GM23338 (cell line): ENCODE results near the gene CXCR3. TPM values are rescaled to one million over a fixed set of nuclear protein-coding genes. Genes with fewer than 3 reads are reported as not detected.

Experiments
- ATAC-seq: fragments of 200-7000 bp; cut with Tn5 transposase; 3 replicates; pipeline ENCODE4 v1.9.1; 2020
- DNase-seq: peaks from one replicate; pipeline ENCODE4 v3.0.0-alpha.2; 2015; ENCODE audit warnings: low spot score
- H2AFZ ChIP-seq: fragments of 200-600 bp; sonication (generic); 2 replicates; pipeline ENCODE4 v1.8.0; 2016; ENCODE audit warnings: antibody characterized with exemption, mild to moderate bottlenecking, moderate library complexity
- H3F3A ChIP-seq: fragments of 200-600 bp; sonication (generic); replicated peaks from 2 replicates; pipeline ENCODE4 v1.8.0; 2017; ENCODE audit warnings: antibody characterized with exemption, mixed run types, low read depth
- H3K27ac ChIP-seq: fragments of 200-600 bp; sonication (generic); 2 replicates; pipeline ENCODE4 v1.6.1; 2016; ENCODE audit warnings: low read depth
- H3K27me3 ChIP-seq: fragments of 200-600 bp; sonication (generic); 2 replicates; pipeline ENCODE4 v1.8.0; 2016; ENCODE audit warnings: mild to moderate bottlenecking, mixed run types, moderate library complexity; ENCODE audit not compliant: insufficient read depth
- H3K36me3 ChIP-seq: fragments of 200-600 bp; sonication (generic); 2 replicates; pipeline ENCODE4 v1.8.0; 2016; ENCODE audit warnings: mild to moderate bottlenecking; ENCODE audit not compliant: insufficient read depth
- H3K4me1 ChIP-seq: fragments of 200-600 bp; sonication (generic); 2 replicates; pipeline ENCODE4 v1.8.0; 2016; ENCODE audit warnings: mild to moderate bottlenecking, moderate library complexity; ENCODE audit not compliant: insufficient read depth
- H3K4me2 ChIP-seq: fragments of 200-600 bp; sonication (generic); 2 replicates; pipeline ENCODE4 v1.7.1; 2017; ENCODE audit warnings: mixed run types
- H3K4me3 ChIP-seq: fragments of 200-600 bp; sonication (generic); 2 replicates; pipeline ENCODE4 v1.6.1; 2016; ENCODE audit warnings: mixed run types
- H3K79me2 ChIP-seq: fragments of 200-600 bp; sonication (generic); replicated peaks from 2 replicates; pipeline ENCODE4 v1.8.0; 2017; ENCODE audit warnings: mild to moderate bottlenecking; ENCODE audit not compliant: insufficient read depth
- H3K9me2 ChIP-seq: fragments of 200-600 bp; sonication (generic); 2 replicates; pipeline ENCODE4 v1.8.0; 2017; ENCODE audit not compliant: insufficient read depth
- H4K20me1 ChIP-seq: fragments of 200-600 bp; sonication (generic); replicated peaks from 2 replicates; pipeline ENCODE4 v1.8.0; 2017; ENCODE audit warnings: mild to moderate bottlenecking; ENCODE audit not compliant: insufficient read depth
- H3K27ac Mint-ChIP-seq: 2 replicates; pipeline ENCODE4 v1.8.0; 2020; ENCODE audit warnings: inconsistent platforms, mild to moderate bottlenecking, moderate library complexity, mixed read lengths
- H3K27me3 Mint-ChIP-seq: 3 replicates; pipeline ENCODE4 v1.8.0; 2022; ENCODE audit warnings: low read depth, mild to moderate bottlenecking, moderate library complexity, mixed read lengths, inconsistent platforms; ENCODE audit not compliant: insufficient read depth, poor library complexity
- H3K36me3 Mint-ChIP-seq: 3 replicates; pipeline ENCODE4 v1.8.0; 2021; ENCODE audit warnings: low read depth, mild to moderate bottlenecking, inconsistent platforms, moderate library complexity, mixed read lengths
- H3K4me1 Mint-ChIP-seq: 3 replicates; pipeline ENCODE4 v1.8.0; 2020; ENCODE audit warnings: mild to moderate bottlenecking, inconsistent platforms, mixed read lengths
- H3K4me3 Mint-ChIP-seq: 3 replicates; pipeline ENCODE4 v1.8.0; 2021; ENCODE audit warnings: moderate library complexity, mild to moderate bottlenecking, inconsistent platforms, mixed read lengths
- H3K9me3 Mint-ChIP-seq: 3 replicates; pipeline ENCODE4 v1.8.0; 2020; ENCODE audit warnings: moderate library complexity, mild to moderate bottlenecking, inconsistent platforms, mixed read lengths
- CREB1 ChIP-seq: fragments of 250-450 bp; sonication (Bioruptor Pico); IDR thresholded peaks from 2 replicates; pipeline ENCODE4 v1.5.0; 2020; ENCODE audit warnings: low read depth, mild to moderate bottlenecking, moderate library complexity
- CTCF ChIP-seq, 2 experiments: fragments of 200-600 bp in 1 of 2; sonication (generic) in 1 of 2; conservative IDR thresholded peaks; 2 replicates each; pipeline versions ENCODE4 v1.5.1 to v1.6.1; 2016 to 2017; ENCODE audit warnings: antibody characterized with exemption in 2 of 2, low read depth in 2 of 2, mild to moderate bottlenecking in 2 of 2, moderate library complexity in 1 of 2
- EZH2 ChIP-seq: fragments of 200-600 bp; sonication (generic); IDR thresholded peaks from one replicate; pipeline ENCODE4 v1.8.0; 2017; ENCODE audit warnings: antibody characterized with exemption, mild to moderate bottlenecking, low read depth; ENCODE audit not compliant: unreplicated experiment
- EZH2phosphoT487 ChIP-seq: fragments of 200-600 bp; sonication (generic); IDR thresholded peaks from one replicate; pipeline ENCODE4 v1.8.1; 2018; ENCODE audit warnings: antibody characterized with exemption; ENCODE audit not compliant: unreplicated experiment
- JUNB ChIP-seq: IDR thresholded peaks from one replicate; pipeline ENCODE4 v1.6.1; 2016; ENCODE audit warnings: antibody characterized with exemption; ENCODE audit not compliant: unreplicated experiment
- NANOG ChIP-seq: IDR thresholded peaks from 2 replicates; pipeline ENCODE4 v1.6.1; 2016; ENCODE audit warnings: antibody characterized with exemption, borderline replicate concordance
- POLR2AphosphoS5 ChIP-seq: IDR thresholded peaks from 2 replicates; pipeline ENCODE4 v1.6.1; 2016; ENCODE audit warnings: antibody characterized with exemption, low read depth
- STAT1 ChIP-seq: IDR thresholded peaks from one replicate; pipeline ENCODE4 v1.6.1; 2016; ENCODE audit warnings: antibody characterized with exemption; ENCODE audit not compliant: unreplicated experiment
- ZNF114 ChIP-seq: fragments of 250-450 bp; sonication (Bioruptor Pico); IDR thresholded peaks from 2 replicates; pipeline ENCODE4 v1.5.0; 2020; ENCODE audit warnings: mild to moderate bottlenecking, moderate library complexity
- ZNF331 ChIP-seq: fragments of 250-450 bp; sonication (Bioruptor Pico); IDR thresholded peaks from 2 replicates; pipeline ENCODE4 v1.5.0; 2020; ENCODE audit warnings: low read depth, mild to moderate bottlenecking, moderate library complexity
- ZNF462 ChIP-seq: fragments of 250-450 bp; sonication (Bioruptor Pico); IDR thresholded peaks from 2 replicates; pipeline ENCODE4 v1.5.0; 2020; ENCODE audit warnings: mild to moderate bottlenecking, moderate library complexity
- polyA plus RNA-seq: library from polyadenylated mRNA; unstranded; fragments of >200 nt; fragmentation: Nextera tagmentation; extraction: Ambion mirVana; gene quantifications from 2 replicates; pipeline ENCODE4 v1.2.1, GENCODE V29; 2016
- total RNA-seq: library from RNA; depleted of rRNA; stranded (reverse); fragments of >200 nt; shearing (Covaris generic); gene quantifications from 2 replicates; pipeline ENCODE4 v1.2.3, GENCODE V29; 2014

The CXCR3 gene
- total and polyA plus RNA-seq, 2 experiments from 2014 or later: not detected

- Histone ChIP-seq H3K9me2 (no peaks in the 10 kb centered on the region), H3K4me2 (no peak overlapping the region), H3K79me2 (no peaks in the 10 kb centered on the region), H3K27me3 (no peaks in the 10 kb centered on the region), H3F3A (no peaks in the 10 kb centered on the region), H3K27ac (no peak overlapping the region), H2AFZ (no peak overlapping the region), H3K4me1 (no peaks in the 10 kb centered on the region), H3K4me3 (no peak overlapping the region), H4K20me1 (no peaks in the 10 kb centered on the region), H3K36me3 (no peaks in the 10 kb centered on the region)
- no peak overlapping the region for H3K4me3 Mint-ChIP-seq
- H3K4me1 Mint-ChIP-seq: no peaks in the 10 kb centered on the region
- no peaks in the 10 kb centered on the region for H3K36me3 Mint-ChIP-seq
- TF ChIP-seq ZNF462 (CRISPR knock-in tag) (no peak), ZNF331 (CRISPR knock-in tag) (no peak), JUNB (no peak), EZH2 (no peak), NANOG (no peak), EZH2phosphoT487 (no peak), CTCF (conservative IDR thresholded peaks at IDR 0.05; ENCODE audit: low read depth in 2 of 2) (no peak), STAT1 (no peak), POLR2AphosphoS5 (no peak), ZNF114 (CRISPR knock-in tag) (no peak), CREB1 (no peak)
- no peaks in the 10 kb centered on the region for H3K9me3 Mint-ChIP-seq
- no peak overlapping the region for H3K27ac Mint-ChIP-seq
- peaks cover 2% of the 10 kb centered on the region for H3K27me3 Mint-ChIP-seq
- DNase-seq (no peak), ATAC-seq (no peak)
Measured at GRCh38 chrX:71632923-71633657, 14.8 kb upstream of the CXCR3 start.
